ENCODE measurements around the gene SUSD1. TPM values are rescaled to one million over a fixed set of nuclear protein-coding genes. Genes with fewer than 3 reads are reported as not detected.
A peak's percentile ranks its signal among the peaks of the same experiment; 100 is the strongest.

The SUSD1 gene
- total and polyA plus RNA-seq, 2 donors (not counting 1 experiment from before 2014, with no cell fraction given): 5.7 to 7.5 TPM

GRCh38 chr9:112061152-112061740, 113.9 kb downstream of the SUSD1 start:
- ChIA-PET POLR2A (interaction anchor here (0.6 kb wide), 1 partner anchor 8 kb away, joined by 4 read pairs; no protein-coding TSS in a partner anchor), CTCF (interaction anchor here (0.8 to 2.2 kb wide), 2 partner anchors 13 to 301 kb away, joined by 4 to 11 read pairs; no protein-coding TSS in a partner anchor)
- Mint-ChIP-seq H3K4me3 (no peak overlapping the region), H3K9me3 (ENCODE audit: insufficient read depth) (no peaks in the 10 kb centered on the region), H3K27me3 (no peaks in the 10 kb centered on the region), H3K27ac (peak overlapping the region; percentile 82), H3K4me1 (peaks cover 78% of the 10 kb centered on the region)
- H2AFZ ChIP-seq (ENCODE audit: insufficient read depth, low read depth, low read length, poor library complexity, severe bottlenecking): peak overlapping the region; percentile 31
- no peak overlapping the region for H3K9ac ChIP-seq (ENCODE audit: low read length)
- H3K4me3 ChIP-seq (ENCODE audit: control extremely low read depth in 1 of 5, extremely low read depth in 1 of 5, insufficient read depth in 1 of 5, low read depth in 2 of 5, low read length in 4 of 5): no peak overlapping the region
- peak; percentile 68 for ATAC-seq (ENCODE audit: low read depth)
- H3K4me1 ChIP-seq (ENCODE audit: control insufficient read depth in 2 of 2, insufficient read depth in 2 of 2, low read length in 2 of 2): peaks cover 25 to 51% of the 10 kb centered on the region in 2 donors
- WGBS (ENCODE audit: insufficient coverage): no CpG with 5 or more reads among the region's 3 CpGs
- H3K27ac ChIP-seq (ENCODE audit: low read length in 2 of 2): peak overlapping the region in 1 of 2 donors; percentile 0
- H3K4me2 ChIP-seq (replicated peaks; ENCODE audit: low read depth, low read length, poor library complexity, severe bottlenecking): no peak overlapping the region
- peaks cover 0 to 7% (median 0%) of the 10 kb centered on the region in 3 donors for H3K9me3 ChIP-seq (ENCODE audit: control extremely low read depth in 1 of 3, control insufficient read depth in 2 of 3, insufficient read depth in 1 of 3, low read length in 2 of 3)
- H3K36me3 ChIP-seq (replicated peaks in 1 of 2; ENCODE audit: control extremely low read depth in 1 of 2, control insufficient read depth in 1 of 2, extremely low read depth in 1 of 2, insufficient read depth in 2 of 2, low read length in 1 of 2): no peaks in the 10 kb centered on the region
- no peaks in the 10 kb centered on the region for H3K27me3 ChIP-seq (replicated peaks in 1 of 4; ENCODE audit: control extremely low read depth in 1 of 4, control insufficient read depth in 3 of 4, insufficient read depth in 4 of 4, low read length in 3 of 4)
- H3K79me2 ChIP-seq (ENCODE audit: control insufficient read depth, insufficient read depth, low read length): no peaks in the 10 kb centered on the region
- intact Hi-C loops (cut with micrococcal nuclease): loop anchor here (10.0 kb wide), 1 partner anchor 46 kb away; no protein-coding TSS in a partner anchor
- TF ChIP-seq, protein P1, sequence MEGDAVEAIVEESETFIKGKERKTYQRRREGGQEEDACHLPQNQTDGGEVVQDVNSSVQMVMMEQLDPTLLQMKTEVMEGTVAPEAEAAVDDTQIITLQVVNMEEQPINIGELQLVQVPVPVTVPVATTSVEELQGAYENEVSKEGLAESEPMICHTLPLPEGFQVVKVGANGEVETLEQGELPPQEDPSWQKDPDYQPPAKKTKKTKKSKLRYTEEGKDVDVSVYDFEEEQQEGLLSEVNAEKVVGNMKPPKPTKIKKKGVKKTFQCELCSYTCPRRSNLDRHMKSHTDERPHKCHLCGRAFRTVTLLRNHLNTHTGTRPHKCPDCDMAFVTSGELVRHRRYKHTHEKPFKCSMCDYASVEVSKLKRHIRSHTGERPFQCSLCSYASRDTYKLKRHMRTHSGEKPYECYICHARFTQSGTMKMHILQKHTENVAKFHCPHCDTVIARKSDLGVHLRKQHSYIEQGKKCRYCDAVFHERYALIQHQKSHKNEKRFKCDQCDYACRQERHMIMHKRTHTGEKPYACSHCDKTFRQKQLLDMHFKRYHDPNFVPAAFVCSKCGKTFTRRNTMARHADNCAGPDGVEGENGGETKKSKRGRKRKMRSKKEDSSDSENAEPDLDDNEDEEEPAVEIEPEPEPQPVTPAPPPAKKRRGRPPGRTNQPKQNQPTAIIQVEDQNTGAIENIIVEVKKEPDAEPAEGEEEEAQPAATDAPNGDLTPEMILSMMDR (IDR thresholded peaks at IDR 0.05): no peak
- no peak for TF ChIP-seq EZH2 (IDR thresholded peaks at IDR 0.05; ENCODE audit: borderline replicate concordance, insufficient read depth, low read depth, low read length, poor library complexity, severe bottlenecking)
- peak; percentile 57 for DNase-seq
- no peaks in the 10 kb centered on the region for H4K20me1 ChIP-seq (ENCODE audit: control insufficient read depth, insufficient read depth, low read length, poor library complexity, severe bottlenecking)

- no peak overlapping the region for H3K4me3 Mint-ChIP-seq
- ChIA-PET POLR2A (no interaction called here), CTCF (no interaction called here)
- ATAC-seq (ENCODE audit: low read depth): no peak
- H2AFZ ChIP-seq (ENCODE audit: insufficient read depth, low read depth, low read length, poor library complexity, severe bottlenecking): no peak overlapping the region
- peak overlapping the region; percentile 82 for H3K27ac Mint-ChIP-seq
- no peak overlapping the region for H3K27ac ChIP-seq (ENCODE audit: low read length in 2 of 2)
- peaks cover 74% of the 10 kb centered on the region for H3K4me1 Mint-ChIP-seq
- peaks cover 0 to 7% (median 0%) of the 10 kb centered on the region in 3 donors for H3K9me3 ChIP-seq (ENCODE audit: control extremely low read depth in 1 of 3, control insufficient read depth in 2 of 3, insufficient read depth in 1 of 3, low read length in 2 of 3)
- DNase-seq: no peak
- H3K4me1 ChIP-seq (ENCODE audit: control insufficient read depth in 2 of 2, insufficient read depth in 2 of 2, low read length in 2 of 2): peaks cover 25 to 51% of the 10 kb centered on the region in 2 donors
- no peak overlapping the region for H3K9ac ChIP-seq (ENCODE audit: low read length)
- no peak overlapping the region for H3K4me3 ChIP-seq (ENCODE audit: control extremely low read depth in 1 of 5, extremely low read depth in 1 of 5, insufficient read depth in 1 of 5, low read depth in 2 of 5, low read length in 4 of 5)
- TF ChIP-seq EZH2 (IDR thresholded peaks at IDR 0.05; ENCODE audit: borderline replicate concordance, insufficient read depth, low read depth, low read length, poor library complexity, severe bottlenecking): no peak
- TF ChIP-seq, protein P1 (IDR thresholded peaks at IDR 0.05): no peak
- no peaks in the 10 kb centered on the region for H3K27me3 Mint-ChIP-seq
- WGBS (ENCODE audit: insufficient coverage): no CpG with 5 or more reads among the region's 3 CpGs
- no peaks in the 10 kb centered on the region for H3K27me3 ChIP-seq (replicated peaks in 1 of 4; ENCODE audit: control extremely low read depth in 1 of 4, control insufficient read depth in 3 of 4, insufficient read depth in 4 of 4, low read length in 3 of 4)
- no peaks in the 10 kb centered on the region for H3K36me3 ChIP-seq (replicated peaks in 1 of 2; ENCODE audit: control extremely low read depth in 1 of 2, control insufficient read depth in 1 of 2, extremely low read depth in 1 of 2, insufficient read depth in 2 of 2, low read length in 1 of 2)
- intact Hi-C loops (cut with micrococcal nuclease): loop anchor here (2.0 to 10.0 kb wide), 2 partner anchors 27 to 45 kb away; no protein-coding TSS in a partner anchor
- H3K9me3 Mint-ChIP-seq (ENCODE audit: insufficient read depth): no peaks in the 10 kb centered on the region
- H4K20me1 ChIP-seq (ENCODE audit: control insufficient read depth, insufficient read depth, low read length, poor library complexity, severe bottlenecking): no peaks in the 10 kb centered on the region
- no peak overlapping the region for H3K4me2 ChIP-seq (replicated peaks; ENCODE audit: low read depth, low read length, poor library complexity, severe bottlenecking)
- H3K79me2 ChIP-seq (ENCODE audit: control insufficient read depth, insufficient read depth, low read length): no peaks in the 10 kb centered on the region
Measured at GRCh38 chr9:112059966-112060320, 115.2 kb downstream of the SUSD1 start.

Measured in B cell (primary cell).